Right lung (tissue), 5 donors: ENCODE results near the gene METTL2A. TPM values are rescaled to one million over a fixed set of nuclear protein-coding genes. Genes with fewer than 3 reads are reported as not detected.
"Not testable (repeated sequence)": the region's sequence is repeated elsewhere in the genome, so short reads cannot be mapped to it uniquely, and the experiment has no call there.

Experiments
- DNase-seq, 2 donors: peaks; one replicate each; pipeline ENCODE4 v3.0.0-alpha.2; 2013
- polyA plus RNA-seq, 5 donors: library from polyadenylated mRNA; unstranded; fragments of 120-200 nt; gene quantifications; one replicate each; pipeline versions ENCODE4 v1.2.1 to v1.2.3, GENCODE V29; 2013; ENCODE audit warnings: inconsistent platforms in 1 of 5, low replicate concordance in 1 of 5; ENCODE audit not compliant: insufficient read length in 5 of 5, insufficient read depth in 1 of 5

Gene METTL2A
- polyA plus RNA-seq, 5 donors, result 16.9 to 21.4 (median 18.4) TPM

DNA sequence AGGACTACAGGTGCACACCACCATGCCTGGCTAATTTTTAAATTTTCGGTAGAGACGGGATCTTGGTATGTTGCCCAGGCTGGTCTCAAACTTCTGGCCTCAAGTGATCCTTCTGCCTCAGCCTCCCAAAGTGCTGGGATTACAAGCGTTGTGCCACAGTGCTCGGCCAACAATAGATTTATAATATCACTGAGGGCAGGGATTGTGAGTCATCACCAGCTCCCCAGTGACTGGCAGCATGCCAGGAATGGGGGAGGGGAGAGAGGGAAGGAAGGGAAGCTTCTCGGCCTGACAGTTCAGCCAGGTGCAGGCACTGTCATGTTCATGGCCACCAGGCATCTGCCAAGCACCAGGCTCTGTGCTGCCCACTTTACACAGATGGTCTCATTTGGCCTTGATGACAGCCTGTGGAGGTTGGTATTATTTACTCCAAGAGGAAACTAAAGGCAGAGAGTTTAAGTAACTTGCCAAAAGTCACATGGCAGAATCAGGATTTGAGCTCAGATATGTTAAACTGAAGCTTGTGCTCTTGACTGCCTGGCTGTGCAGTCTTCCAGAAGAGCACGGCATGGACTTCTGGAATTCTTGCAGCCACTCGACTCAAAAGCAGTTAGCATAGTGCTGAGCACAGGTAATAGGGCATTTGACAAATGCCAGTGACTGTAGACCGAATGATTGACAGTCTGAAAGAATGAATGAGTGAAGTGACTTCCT lies 47.1 kb downstream of the METTL2A start:
- peak in 1 of 2 donors; percentile 34 for DNase-seq

DNA sequence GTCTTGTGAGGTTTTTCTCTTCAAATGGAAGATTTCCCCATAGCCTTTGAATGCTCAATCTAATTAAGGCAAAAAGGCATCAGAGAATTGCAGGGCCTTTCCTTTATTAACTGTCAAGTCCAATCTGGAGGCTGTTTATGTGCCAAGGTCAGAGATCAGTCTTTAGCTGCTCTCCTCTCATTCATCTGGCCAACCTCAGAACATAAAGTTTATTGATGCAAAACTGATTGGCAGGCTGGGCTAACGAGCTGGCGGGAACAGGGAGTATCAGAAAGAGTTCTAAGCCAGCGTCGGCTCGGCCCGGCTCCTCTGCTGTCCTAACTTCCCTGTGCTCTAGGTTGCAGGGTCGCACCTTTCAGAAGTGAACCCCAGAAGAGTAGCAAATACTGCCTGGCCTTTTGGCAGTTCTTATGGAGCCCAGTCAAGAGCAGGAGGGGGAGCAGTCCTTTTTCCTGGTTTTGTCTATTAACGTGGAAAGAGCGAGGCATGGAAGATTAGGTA lies 47.7 kb downstream of the METTL2A start:
- not testable (repeated sequence) for DNase-seq

GRCh38 chr17:62473030-62473982 lies 49.6 kb downstream of the METTL2A start:
- DNase-seq, result not testable (repeated sequence)

- not testable (repeated sequence) for DNase-seq
Measured at GRCh38 chr17:62477111-62477510, 53.4 kb downstream of the METTL2A start.

DNA sequence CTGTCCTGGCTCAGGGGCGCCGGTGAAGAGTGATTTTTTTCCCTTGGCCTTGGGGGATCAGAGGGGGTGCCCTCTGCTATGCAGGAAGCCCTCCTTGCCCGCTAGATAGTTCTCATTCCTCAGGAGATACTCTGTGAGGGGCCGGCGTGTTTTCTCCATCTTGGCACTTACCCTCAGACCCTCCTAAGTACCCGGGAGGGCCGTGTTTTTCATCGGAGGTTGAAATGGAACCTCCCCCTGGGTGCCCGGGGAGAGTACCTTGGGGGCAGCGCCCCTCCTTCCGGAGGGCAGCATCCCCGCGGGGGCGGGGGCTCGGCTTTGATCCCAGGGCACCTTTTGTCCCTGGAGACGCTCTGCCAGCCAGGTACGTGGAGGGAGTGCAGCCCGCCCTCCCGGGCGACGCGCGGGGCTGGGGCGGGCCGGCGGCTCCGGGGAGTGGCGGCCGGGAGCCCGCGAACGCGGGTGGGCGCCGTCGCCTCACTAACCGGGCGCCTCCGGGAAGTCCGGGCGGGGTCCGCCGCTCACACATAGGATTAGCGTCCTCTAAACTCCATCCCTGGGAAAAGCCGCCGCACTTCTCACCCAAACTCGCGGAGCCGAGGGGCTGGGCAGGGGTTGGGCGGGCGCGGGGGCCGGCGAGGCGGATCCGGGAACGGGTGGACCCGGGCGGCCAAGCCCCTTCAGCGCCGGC lies 54.2 kb downstream of the METTL2A start:
- peak in 1 of 2 donors; percentile 16 for DNase-seq

GRCh38 chr17:62478424-62478879 lies 54.8 kb downstream of the METTL2A start, which contains the start of gene TLK2:
TSS of gene TLK2 (plus strand) at chr17:62478825. CDS start at chr17:62481126, 2,301 bp downstream.
- DNase-seq, result peak; percentile 82

GRCh38 chr17:62478880-62479638 lies 55.4 kb downstream of the METTL2A start:
- DNase-seq, result peak in 1 of 2 donors; percentile 39

- peak in 1 of 2 donors; percentile 12 for DNase-seq
Measured at GRCh38 chr17:62479639-62480258, 56.1 kb downstream of the METTL2A start.

DNA sequence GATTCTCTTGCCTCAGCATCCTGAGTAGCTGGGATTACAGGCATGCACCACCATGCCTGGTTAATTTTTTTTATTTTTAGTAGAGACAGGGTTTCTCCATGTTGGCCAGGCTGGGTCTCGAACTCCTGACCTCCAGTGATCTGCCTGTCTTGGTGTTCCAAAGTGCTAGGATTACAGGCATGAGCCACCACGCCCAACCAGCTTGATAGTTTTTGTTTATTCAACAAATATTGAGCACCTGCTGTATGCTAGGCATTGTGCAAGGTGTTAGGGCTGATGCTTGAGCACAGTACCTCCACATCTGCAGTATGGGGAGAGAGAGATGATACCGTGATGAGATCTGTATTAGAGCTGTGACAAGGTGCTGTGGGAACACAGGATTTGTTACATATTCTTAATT lies 58.9 kb downstream of the METTL2A start:
- not testable (repeated sequence) for DNase-seq

DNA sequence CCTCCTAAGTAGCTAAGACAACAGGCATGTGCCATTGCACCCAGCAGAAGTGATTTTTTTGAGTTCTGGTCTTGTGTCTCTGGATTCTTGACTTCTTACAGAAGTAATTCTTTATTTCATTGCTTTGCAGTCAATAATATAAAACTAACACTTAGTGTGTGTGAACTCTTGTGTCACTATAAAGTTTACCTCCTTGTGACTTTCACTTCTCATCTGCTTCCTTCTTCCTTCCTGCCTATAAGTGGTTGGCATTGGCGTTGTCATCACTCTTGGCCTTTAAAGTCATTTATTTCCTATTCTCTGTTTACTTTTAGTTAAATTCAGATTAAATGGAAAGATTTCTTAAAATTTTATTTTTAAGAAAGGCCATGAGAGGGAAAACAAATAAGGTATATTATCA lies 67.3 kb downstream of the METTL2A start:
- not testable (repeated sequence) for DNase-seq

- DNase-seq, result not testable (repeated sequence)
Measured at GRCh38 chr17:62493049-62493655, 69.5 kb downstream of the METTL2A start.

GRCh38 chr17:62494073-62494472 lies 70.4 kb downstream of the METTL2A start:
- DNase-seq, result not testable (repeated sequence)

DNA sequence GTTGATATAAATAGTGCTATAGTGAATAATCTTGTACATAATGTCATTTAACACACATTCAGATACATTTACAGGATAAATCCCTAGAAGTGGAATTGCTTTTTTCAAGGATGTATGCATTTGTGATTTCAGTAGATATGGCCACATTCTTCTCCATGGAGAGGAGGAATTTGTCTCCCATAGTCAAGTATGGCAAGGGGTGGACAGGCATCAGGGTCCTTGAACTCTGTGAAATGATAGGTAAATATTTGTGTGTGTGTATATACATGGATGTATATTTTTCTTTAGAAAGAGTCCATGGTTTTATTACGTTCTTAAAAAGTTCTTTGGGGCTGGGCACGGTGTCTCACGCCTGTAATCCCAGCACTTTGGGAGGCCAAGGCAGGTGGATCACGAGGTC lies 72.6 kb downstream of the METTL2A start:
- not testable (repeated sequence) for DNase-seq

DNA sequence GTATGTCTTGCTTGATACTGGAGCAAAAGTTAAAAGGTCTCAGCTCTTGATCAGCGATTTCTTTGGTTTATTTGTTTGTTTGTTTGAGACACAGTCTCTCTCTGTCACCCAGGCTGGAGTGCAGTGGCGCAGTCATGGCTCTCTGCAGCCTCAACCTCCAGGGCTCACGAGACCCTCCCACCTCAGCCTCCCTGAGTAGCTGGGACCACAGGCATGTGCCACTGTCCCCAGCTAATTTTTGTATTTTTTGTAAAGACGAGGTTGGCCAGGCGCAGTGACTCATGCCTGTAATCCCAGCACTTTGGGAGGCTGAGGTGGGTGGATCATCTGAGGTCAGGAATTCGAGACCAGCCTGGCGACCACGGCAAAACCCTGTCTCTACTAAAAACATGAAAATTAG lies 75.1 kb downstream of the METTL2A start:
- not testable (repeated sequence) for DNase-seq

Other genes starting within 250 kb of the METTL2A start
- under 1 TPM; 0.50 to 0.70 (median 0.54) TPM for gene EFCAB3, start 43.3 kb upstream of the METTL2A start, polyA plus RNA-seq
- gene TLK2, start 54.9 kb downstream of the METTL2A start, polyA plus RNA-seq, result 10 to 100 TPM; 55.2 to 73.9 (median 70.2) TPM
- 100 to 1,000 TPM in 2 of 5 donors, 10 to 100 TPM in 3; 69.9 to 144 (median 93.6) TPM for gene MRC2, start 203.8 kb downstream of the METTL2A start, polyA plus RNA-seq